Measurements from ENCODE around the gene CEBPA. TPM values are rescaled to one million over a fixed set of nuclear protein-coding genes. Genes with fewer than 3 reads are reported as not detected.

Gene CEBPA
- total and polyA plus RNA-seq, 7 donors: 5.8 to 50.7 (median 9.8) TPM

DNA sequence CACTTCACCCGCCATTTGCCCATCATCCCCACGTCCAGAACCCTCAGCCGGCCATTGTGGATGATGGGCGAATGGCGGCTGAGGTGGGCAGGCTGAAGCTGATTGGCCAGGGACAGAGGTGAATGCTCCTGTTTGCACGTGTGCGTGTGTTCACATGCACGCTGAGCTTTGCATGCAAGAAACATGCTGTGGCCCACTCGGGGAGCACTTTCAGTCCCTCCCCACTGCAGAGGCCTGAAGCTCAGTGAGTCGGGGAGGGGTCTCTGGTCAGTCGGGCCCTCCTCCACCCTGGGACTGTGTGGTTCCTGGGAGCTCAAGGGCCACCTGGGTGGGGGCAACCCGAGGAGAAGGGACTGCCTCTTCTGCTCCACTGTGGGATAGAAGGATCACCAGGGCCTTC, 24.9 kb downstream of the CEBPA start:
- no peaks in the 10 kb centered on the region for H3K9me3 ChIP-seq
- H3K27me3 ChIP-seq (ENCODE audit: insufficient read depth in 3 of 3, low read length in 2 of 3): no peaks in the 10 kb centered on the region
- no peaks in the 10 kb centered on the region for H3K4me1 ChIP-seq
- no peaks in the 10 kb centered on the region for H3K36me3 ChIP-seq (ENCODE audit: insufficient read depth in 1 of 2, low read depth in 1 of 2)
- TF ChIP-seq, protein P1, sequence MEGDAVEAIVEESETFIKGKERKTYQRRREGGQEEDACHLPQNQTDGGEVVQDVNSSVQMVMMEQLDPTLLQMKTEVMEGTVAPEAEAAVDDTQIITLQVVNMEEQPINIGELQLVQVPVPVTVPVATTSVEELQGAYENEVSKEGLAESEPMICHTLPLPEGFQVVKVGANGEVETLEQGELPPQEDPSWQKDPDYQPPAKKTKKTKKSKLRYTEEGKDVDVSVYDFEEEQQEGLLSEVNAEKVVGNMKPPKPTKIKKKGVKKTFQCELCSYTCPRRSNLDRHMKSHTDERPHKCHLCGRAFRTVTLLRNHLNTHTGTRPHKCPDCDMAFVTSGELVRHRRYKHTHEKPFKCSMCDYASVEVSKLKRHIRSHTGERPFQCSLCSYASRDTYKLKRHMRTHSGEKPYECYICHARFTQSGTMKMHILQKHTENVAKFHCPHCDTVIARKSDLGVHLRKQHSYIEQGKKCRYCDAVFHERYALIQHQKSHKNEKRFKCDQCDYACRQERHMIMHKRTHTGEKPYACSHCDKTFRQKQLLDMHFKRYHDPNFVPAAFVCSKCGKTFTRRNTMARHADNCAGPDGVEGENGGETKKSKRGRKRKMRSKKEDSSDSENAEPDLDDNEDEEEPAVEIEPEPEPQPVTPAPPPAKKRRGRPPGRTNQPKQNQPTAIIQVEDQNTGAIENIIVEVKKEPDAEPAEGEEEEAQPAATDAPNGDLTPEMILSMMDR (IDR thresholded peaks at IDR 0.05): no peak
- 82 to 88% (median 86%) methylated on average over 12 of the region's 12 CpGs for WGBS, 3 donors
- DNase-seq (no peak), ATAC-seq (no peak)
- H3K4me3 ChIP-seq: no peak overlapping the region
- intact Hi-C loops (cut with DNase I): no loop called here
- H3K27ac ChIP-seq: no peak overlapping the region

DNA sequence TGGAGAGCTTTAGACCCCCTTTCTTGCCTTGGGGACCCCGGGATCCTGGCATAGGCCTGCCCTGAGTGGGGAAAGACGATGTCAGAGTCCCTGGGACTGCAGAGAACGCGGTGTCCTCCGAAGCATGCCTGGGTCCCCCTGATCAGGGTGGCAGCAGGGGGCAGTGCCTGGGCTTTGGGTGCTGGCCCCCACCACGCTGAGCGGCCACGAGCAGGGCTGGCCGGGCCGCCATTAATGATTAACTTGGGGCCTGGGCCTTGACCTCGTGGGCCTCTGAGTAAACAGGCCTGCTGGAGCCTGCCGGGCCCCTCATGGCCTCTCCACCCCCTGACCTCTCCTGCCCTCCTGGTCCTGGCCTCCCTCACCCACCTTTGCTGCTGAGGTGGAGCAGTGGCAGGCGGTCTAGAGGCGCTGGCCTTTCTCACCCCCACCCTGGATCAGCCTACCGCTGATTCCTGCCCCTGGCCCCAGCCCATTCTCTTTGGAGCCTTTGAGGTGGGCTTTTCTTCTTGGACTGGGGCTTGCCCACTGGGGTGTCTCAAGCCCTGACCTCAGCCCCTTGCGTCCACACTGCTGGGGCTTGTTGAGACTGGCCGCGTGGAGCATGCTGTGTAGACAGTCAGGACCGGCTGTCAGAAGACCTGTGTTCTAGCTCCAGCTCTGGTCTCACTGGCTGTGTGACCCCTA, 26.3 kb downstream of the CEBPA start:
- no peaks in the 10 kb centered on the region for H3K27me3 ChIP-seq (ENCODE audit: insufficient read depth in 3 of 3, low read length in 2 of 3)
- TF ChIP-seq, protein P1 (IDR thresholded peaks at IDR 0.05): no peak
- ATAC-seq (no peak), DNase-seq (no peak)
- intact Hi-C loops (cut with DNase I): no loop called here
- no peak overlapping the region for H3K4me3 ChIP-seq
- WGBS, 3 donors: 93% methylated on average over 19 of the region's 19 CpGs
- no peaks in the 10 kb centered on the region for H3K4me1 ChIP-seq
- H3K27ac ChIP-seq: no peak overlapping the region
- H3K36me3 ChIP-seq (ENCODE audit: insufficient read depth in 1 of 2, low read depth in 1 of 2): no peaks in the 10 kb centered on the region
- H3K9me3 ChIP-seq: no peaks in the 10 kb centered on the region

DNA sequence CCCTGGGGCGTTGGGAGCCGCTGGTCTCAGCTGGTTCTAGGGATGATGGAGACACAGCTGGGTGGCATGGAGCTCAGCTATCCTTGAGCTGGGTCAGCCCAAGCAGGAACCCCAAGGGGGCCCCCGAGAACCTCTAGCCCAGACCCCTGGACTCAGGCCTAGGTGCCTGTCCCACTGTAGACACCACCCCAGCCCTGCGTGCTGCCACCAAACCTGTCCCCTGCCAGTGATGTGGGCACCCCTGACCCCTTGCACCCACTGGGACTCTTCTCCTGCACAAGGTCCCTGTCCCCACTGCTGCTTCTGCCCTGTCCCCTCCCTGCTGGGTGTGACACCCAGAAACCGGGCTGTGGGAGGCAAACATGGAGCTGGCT, 26.8 kb downstream of the CEBPA start:
- DNase-seq (no peak), ATAC-seq (no peak)
- H3K27ac ChIP-seq: no peak overlapping the region
- TF ChIP-seq, protein P1 (IDR thresholded peaks at IDR 0.05): no peak
- no peak overlapping the region for H3K4me3 ChIP-seq
- H3K27me3 ChIP-seq (ENCODE audit: insufficient read depth in 3 of 3, low read length in 2 of 3): no peaks in the 10 kb centered on the region
- H3K36me3 ChIP-seq (ENCODE audit: insufficient read depth in 1 of 2, low read depth in 1 of 2): no peaks in the 10 kb centered on the region
- H3K4me1 ChIP-seq: no peaks in the 10 kb centered on the region
- WGBS, 3 donors: 88 to 96% (median 89%) methylated on average over 4 to 5 of the region's 5 CpGs
- no peaks in the 10 kb centered on the region for H3K9me3 ChIP-seq
- intact Hi-C loops (cut with DNase I): no loop called here

DNA sequence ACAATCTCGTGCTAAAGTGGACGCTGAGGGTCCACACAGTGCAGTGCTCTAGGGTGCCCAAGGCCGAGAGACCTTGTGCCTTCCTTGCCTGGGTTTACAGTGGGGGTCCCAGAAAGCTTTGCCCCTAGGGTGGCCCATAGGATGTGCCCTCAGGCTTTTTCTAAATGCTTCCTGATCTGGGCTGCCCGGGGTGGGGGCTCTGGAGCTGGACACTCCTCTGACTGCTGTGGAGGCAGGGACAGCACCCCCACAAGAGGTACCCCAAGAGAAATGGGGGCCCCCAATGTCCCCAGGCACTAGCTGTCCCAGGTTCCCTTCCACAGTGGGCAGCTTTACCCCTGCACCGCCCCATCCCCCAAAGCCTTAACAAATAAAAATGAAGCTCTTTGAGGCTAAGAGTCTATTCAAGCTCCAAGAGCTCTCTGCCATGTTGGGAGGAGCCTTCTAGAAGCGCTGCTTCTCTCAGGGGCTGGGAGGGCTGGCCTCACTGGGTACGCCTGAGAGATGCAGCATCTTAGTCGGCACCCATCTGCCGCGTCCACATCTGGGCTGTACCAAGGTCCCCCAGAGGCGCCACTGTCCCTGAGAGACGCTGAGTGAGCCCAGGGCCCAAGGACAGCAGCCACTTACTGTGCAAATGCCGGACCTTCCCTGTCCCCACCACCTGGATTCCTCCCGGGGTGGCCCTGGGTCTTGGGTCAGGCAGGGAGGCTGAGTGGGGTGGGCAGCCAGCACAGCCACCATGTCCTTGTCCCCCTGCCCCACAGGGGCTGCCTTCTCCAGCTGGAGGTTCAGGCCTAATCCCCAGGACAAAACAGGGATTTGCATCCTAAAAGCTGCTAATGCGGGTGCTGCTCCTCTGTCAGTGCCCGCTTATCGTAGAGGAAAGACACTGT, 27.4 kb downstream of the CEBPA start:
- Histone ChIP-seq H3K4me1 (no peaks in the 10 kb centered on the region), H3K27ac (no peak overlapping the region), H3K36me3 (ENCODE audit: insufficient read depth in 1 of 2, low read depth in 1 of 2) (no peaks in the 10 kb centered on the region), H3K9me3 (no peaks in the 10 kb centered on the region), H3K27me3 (ENCODE audit: insufficient read depth in 3 of 3, low read length in 2 of 3) (no peaks in the 10 kb centered on the region), H3K4me3 (no peak overlapping the region)
- 88 to 90% (median 89%) methylated on average over 17 of the region's 17 CpGs for WGBS, 3 donors
- peak in 1 of 4 donors; percentile 17 for ATAC-seq
- intact Hi-C loops (cut with DNase I): no loop called here
- no peak for DNase-seq
- TF ChIP-seq, protein P1 (IDR thresholded peaks at IDR 0.05): no peak

Measured in psoas muscle (tissue), 8 donors.